Loucy (cell line): ENCODE measurements around the gene DNAH1.

Experiments
- EZH2phosphoT487 ChIP-seq: fragments of 200-600 bp; IDR thresholded peaks from 2 replicates; pipeline ENCODE4 v1.6.1; 2018; ENCODE audit warnings: antibody characterized with exemption, mild to moderate bottlenecking, moderate library complexity, borderline replicate concordance
- TF ChIP-seq, protein P1 (sequence below): fragments of 200-600 bp; sonication (generic); conservative IDR thresholded peaks from 2 replicates; pipeline ENCODE4 v1.5.1; 2014; ENCODE audit warnings: mild to moderate bottlenecking, antibody characterized with exemption, low read length

DNA sequence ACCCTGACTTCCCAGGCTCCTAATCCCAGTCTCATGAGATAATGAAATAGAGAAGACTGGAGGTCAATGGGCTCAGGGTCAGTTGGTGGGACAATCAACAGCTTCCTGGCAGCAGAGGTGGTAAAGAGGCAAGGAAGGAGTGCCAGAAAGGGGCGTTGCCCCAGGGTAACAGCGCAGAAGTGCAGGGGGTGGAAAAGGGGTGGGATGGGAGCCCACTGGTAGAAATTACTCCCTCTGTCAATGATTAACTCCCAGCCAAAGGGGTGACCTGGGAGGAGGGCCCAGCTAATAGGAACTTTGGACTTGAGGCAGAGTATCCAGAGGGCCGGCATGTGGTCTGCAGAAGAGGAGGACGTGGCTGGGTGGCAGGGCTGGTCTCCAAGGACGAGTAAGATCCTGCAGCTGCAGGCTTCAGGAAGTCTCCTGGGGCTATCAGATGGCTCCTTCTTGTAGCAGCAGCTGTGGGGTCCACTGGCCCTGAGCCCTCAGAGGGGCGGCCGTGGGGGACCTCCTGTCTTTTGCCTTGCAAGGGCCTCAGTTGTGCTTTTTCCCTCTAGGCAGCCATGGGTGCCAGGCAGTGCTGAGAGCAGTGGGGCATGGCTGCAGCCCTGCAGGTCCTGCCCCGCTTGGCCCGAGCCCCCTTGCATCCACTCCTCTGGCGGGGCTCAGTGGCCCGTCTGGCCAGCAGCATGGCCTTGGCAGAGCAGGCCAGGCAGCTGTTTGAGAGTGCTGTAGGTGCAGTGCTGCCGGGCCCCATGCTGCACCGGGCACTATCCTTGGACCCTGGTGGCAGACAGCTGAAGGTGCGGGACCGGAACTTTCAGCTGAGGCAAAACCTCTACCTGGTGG lies 26.1 kb upstream of the DNAH1 start:
- TF ChIP-seq, protein P1, sequence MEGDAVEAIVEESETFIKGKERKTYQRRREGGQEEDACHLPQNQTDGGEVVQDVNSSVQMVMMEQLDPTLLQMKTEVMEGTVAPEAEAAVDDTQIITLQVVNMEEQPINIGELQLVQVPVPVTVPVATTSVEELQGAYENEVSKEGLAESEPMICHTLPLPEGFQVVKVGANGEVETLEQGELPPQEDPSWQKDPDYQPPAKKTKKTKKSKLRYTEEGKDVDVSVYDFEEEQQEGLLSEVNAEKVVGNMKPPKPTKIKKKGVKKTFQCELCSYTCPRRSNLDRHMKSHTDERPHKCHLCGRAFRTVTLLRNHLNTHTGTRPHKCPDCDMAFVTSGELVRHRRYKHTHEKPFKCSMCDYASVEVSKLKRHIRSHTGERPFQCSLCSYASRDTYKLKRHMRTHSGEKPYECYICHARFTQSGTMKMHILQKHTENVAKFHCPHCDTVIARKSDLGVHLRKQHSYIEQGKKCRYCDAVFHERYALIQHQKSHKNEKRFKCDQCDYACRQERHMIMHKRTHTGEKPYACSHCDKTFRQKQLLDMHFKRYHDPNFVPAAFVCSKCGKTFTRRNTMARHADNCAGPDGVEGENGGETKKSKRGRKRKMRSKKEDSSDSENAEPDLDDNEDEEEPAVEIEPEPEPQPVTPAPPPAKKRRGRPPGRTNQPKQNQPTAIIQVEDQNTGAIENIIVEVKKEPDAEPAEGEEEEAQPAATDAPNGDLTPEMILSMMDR: no peak
- no peak for TF ChIP-seq EZH2phosphoT487
